GM18502 (cell line): ENCODE results near the gene CARMIL3.
"Not testable (repeated sequence)": the region's sequence is repeated elsewhere in the genome, so short reads cannot be mapped to it uniquely, and the experiment has no call there.

Experiments used
- ATAC-seq: cut with Tn5 transposase; IDR thresholded peaks from one replicate; pipeline ENCODE4 v1.9.1; 2021; ENCODE audit warnings: mild to moderate bottlenecking; ENCODE audit not compliant: unreplicated experiment, poor library complexity

CARMIL3 gene

DNA sequence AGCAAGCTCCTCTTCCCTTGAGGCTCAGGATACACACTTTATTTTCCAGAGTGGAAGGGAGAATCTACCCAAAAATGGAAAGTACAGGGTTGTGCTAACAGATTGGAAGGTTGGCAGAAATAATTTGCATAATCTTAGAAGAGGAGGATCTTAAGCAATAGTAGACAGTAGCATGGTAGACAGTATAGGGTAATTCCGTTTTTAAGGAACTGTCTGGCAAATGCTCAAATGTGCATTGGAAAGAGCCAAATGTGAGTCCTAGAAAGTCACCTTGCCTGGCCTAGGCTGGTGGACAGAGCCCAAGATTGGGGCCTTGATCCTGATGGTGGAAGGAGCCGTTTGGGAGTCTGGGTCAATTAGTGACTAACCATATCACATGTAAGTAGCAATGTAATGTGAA, 13.1 kb upstream of the CARMIL3 start:
- no peak for ATAC-seq

GRCh38 chr14:24040692-24041091, 11.1 kb upstream of the CARMIL3 start:
- no peak for ATAC-seq

- ATAC-seq = no peak
Observed at GRCh38 chr14:24042746-24043145, 9.1 kb upstream of the CARMIL3 start.

DNA sequence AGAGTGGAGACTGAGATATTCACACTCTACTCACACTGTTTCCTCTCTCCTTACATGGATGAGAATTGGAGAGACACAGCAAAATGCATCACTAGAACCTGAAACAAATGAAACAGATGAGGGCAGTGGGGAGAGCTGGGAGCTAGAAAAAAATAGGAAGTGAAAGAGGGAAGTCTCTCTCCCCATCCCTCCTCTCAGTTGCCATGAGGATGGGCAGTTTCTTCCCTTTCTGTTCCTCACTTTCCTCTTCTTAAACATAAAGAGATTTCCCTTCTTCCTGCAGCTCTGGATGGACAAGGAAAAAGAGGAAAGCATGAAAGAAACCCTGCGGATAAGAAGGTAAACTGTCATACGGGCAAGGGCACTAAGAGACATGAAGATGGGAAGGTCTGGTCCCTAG, 2.8 kb upstream of the CARMIL3 start:
- not testable (repeated sequence) for ATAC-seq

- ATAC-seq = not testable (repeated sequence)
Observed at GRCh38 chr14:24050753-24051152, 1.1 kb upstream of the CARMIL3 start.

- no peak for ATAC-seq
Observed at GRCh38 chr14:24051176-24051788, 527 bp upstream of the CARMIL3 start.

- ATAC-seq = no peak
Observed at GRCh38 chr14:24052656-24053547, 1.1 kb downstream of the CARMIL3 start.

GRCh38 chr14:24053548-24054323, 1.9 kb downstream of the CARMIL3 start:
- no peak for ATAC-seq

GRCh38 chr14:24054324-24054641, 2.5 kb downstream of the CARMIL3 start:
- ATAC-seq = no peak

GRCh38 chr14:24054646-24055045, 2.8 kb downstream of the CARMIL3 start:
- no peak for ATAC-seq

DNA sequence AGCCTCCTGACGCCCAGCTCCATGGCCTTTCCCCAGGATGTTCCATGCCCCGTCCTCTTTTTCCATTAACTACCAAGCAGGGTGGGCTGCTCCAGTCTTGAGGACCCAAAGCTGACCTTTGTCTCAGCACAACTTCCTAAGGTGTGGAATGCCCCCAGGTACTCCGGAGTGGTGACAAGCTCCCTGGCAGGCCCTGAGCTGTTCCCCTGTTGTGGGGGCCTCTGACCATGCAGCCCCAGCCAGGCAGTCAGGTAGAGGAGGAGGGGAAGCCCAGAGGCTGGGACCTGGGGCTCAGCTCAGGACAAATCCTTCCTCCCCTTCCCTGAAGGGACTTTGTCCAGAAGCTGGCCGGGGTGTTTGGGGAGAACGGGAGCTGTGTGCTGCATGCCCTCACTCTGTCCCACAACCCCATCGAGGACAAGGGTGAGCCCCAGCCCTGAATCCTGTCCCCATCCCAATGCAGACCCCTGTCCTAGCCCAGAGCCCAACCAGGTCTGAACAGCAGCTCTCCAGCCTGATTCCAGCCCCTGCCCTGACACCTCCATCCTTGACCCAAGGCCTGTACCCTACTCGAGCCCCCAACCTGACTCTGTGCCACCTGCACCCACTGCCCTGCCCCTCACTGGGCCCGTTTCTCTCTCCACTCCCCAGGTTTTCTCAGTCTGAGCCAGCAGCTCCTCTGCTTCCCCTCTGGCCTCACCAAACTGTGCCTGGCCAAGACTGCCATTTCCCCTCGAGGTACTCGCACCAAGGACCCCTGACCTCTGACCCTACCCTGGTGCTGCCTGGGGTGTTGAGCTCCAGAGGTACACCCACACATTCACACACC, 4.4 kb downstream of the CARMIL3 start:
- no peak for ATAC-seq

- ATAC-seq = no peak
Observed at GRCh38 chr14:24056800-24057184, 5.0 kb downstream of the CARMIL3 start.

- ATAC-seq = no peak
Observed at GRCh38 chr14:24057271-24057670, 5.5 kb downstream of the CARMIL3 start.

DNA sequence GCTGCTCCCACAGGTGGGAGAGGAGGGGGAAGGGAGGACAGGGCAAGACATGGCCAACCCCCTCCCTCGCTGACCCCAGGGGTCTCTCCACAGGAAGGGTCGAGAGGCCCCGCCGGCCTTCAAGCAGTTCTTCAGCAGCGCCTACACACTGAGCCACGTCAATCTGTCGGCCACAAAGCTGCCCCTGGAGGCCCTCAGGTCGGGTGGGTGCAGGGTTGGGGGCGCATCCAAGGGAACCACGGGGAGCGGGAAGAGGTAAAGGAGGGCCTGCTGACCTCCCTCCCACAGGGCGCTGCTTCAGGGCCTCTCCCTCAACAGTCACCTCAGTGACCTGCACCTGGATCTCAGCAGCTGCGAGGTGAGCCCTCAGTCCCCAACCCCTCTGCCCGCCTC, 6.1 kb downstream of the CARMIL3 start:
- ATAC-seq = no peak

GRCh38 chr14:24058260-24058950, 6.6 kb downstream of the CARMIL3 start:
- ATAC-seq = no peak

DNA sequence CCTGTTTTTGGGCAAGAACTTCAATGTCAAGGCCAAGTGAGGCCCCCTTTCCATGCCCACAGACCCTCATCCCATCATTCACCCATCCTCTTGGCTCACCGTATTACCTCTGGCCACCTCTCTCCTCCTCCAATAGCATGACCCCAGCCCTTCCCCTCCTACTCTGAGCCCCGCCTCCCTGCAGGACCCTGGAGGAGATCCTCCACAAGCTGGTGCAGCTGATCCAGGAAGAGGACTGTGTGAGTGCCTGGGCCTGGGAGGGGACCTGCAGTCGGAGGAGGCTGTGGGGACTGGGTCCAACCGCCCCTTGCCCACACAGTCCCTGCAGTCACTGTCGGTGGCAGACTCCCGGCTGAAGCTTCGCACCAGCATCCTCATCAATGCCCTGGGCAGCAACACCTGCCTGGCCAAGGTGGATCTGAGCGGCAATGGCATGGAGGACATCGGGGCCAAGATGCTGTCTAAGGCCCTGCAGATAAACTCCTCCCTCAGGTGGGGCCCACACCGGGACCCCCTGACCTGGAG, 7.2 kb downstream of the CARMIL3 start:
- no peak for ATAC-seq

- ATAC-seq = no peak
Observed at GRCh38 chr14:24059841-24060388, 8.1 kb downstream of the CARMIL3 start.

- ATAC-seq = no peak
Observed at GRCh38 chr14:24060443-24060842, 8.6 kb downstream of the CARMIL3 start.
